Spleen (tissue), 11 donors: ENCODE measurements around the gene CNOT11. TPM values are rescaled to one million over a fixed set of nuclear protein-coding genes. Genes with fewer than 3 reads are reported as not detected.
"Not testable (repeated sequence)": the region's sequence is repeated elsewhere in the genome, so short reads cannot be mapped to it uniquely, and the experiment has no call there.

Experiments
- DNase-seq: peaks from one replicate; pipeline ENCODE4 v3.0.0-alpha.2; 2020
- H3K27ac ChIP-seq, 8 donors: fragments of 200-600 bp; sonication (generic) in 7 of 8; 1 replicate in 4 of 8; 2 replicates in 4 of 8; pipeline versions ENCODE4 v1.5.0 to v1.8.0; 2016 to 2021; ENCODE audit warnings: inconsistent platforms in 4 of 8, mild to moderate bottlenecking in 4 of 8, moderate library complexity in 1 of 8
- H3K27me3 ChIP-seq, 7 donors: fragments of 200-600 bp; sonication (generic) in 6 of 7; replicated peaks in 1 of 7; 1 replicate in 4 of 7; 2 replicates in 3 of 7; pipeline versions ENCODE4 v1.5.0 to v1.8.0; 2016 to 2021; ENCODE audit warnings: inconsistent platforms in 3 of 7, mild to moderate bottlenecking in 1 of 7
- H3K36me3 ChIP-seq, 6 donors: fragments of 200-600 bp; sonication (generic) in 5 of 6; 1 replicate in 4 of 6; 2 replicates in 2 of 6; pipeline versions ENCODE4 v1.5.0 to v1.8.0; 2016 to 2021; ENCODE audit warnings: inconsistent platforms in 2 of 6
- H3K4me1 ChIP-seq, 6 donors: fragments of 200-600 bp; sonication (generic) in 5 of 6; 1 replicate in 3 of 6; 2 replicates in 3 of 6; pipeline versions ENCODE4 v1.5.0 to v1.8.0; 2016 to 2021; ENCODE audit warnings: inconsistent platforms in 3 of 6
- H3K4me3 ChIP-seq, 8 donors: fragments of 200-600 bp; sonication (generic) in 7 of 8; 1 replicate in 4 of 8; 2 replicates in 4 of 8; pipeline versions ENCODE4 v1.5.0 to v1.8.0; 2016 to 2021; ENCODE audit warnings: inconsistent platforms in 4 of 8, mild to moderate bottlenecking in 4 of 8, moderate library complexity in 2 of 8
- H3K9me3 ChIP-seq, 8 donors: fragments of 200-600 bp; sonication (generic) in 7 of 8; 1 replicate in 4 of 8; 2 replicates in 4 of 8; pipeline versions ENCODE4 v1.5.0 to v1.8.0; 2016 to 2021; ENCODE audit warnings: inconsistent platforms in 4 of 8
- POLR2A ChIP-seq, 3 donors: fragments of 450-650 bp; IDR thresholded peaks; one replicate each; pipeline ENCODE4 v1.5.1; 2017; ENCODE audit warnings: antibody characterized with exemption in 3 of 3, mild to moderate bottlenecking in 1 of 3
- POLR2AphosphoS5 ChIP-seq, 3 donors: sonication (generic); formaldehyde crosslinking; IDR thresholded peaks; one replicate each; pipeline ENCODE4 v1.5.1; 2017; ENCODE audit warnings: antibody characterized with exemption in 3 of 3
- WGBS, 5 donors: extraction: QIAGEN DNeasy Blood & Tissue Kit in 3 of 5; methylation state at CpG; one replicate each; pipeline versions ENCODE4 v1.1.5 to v1.1.7; 2013 to 2018; 5-methylcytosine and 5-hydroxymethylcytosine counted together
- intact Hi-C: fragments of 100-400 bp; cut with DNase I; formaldehyde crosslinking; loops from one replicate; pipeline ENCODE4 v1.15.0; 2023; ENCODE audit warnings: low total_unique reads
- polyA plus RNA-seq, 3 donors: library from polyadenylated mRNA; stranded (reverse); fragments of 200-250 nt; gene quantifications; one replicate each; pipeline ENCODE4 v1.2.1, GENCODE V29; 2013
- total RNA-seq, 7 donors: library from RNA; depleted of rRNA in 3 of 7; stranded (reverse); fragments of >200 nt in 3 of 7; fragmentation: NEBNext Ultra II Directional in 4 of 7; extraction: Animal tissue kit (Norgen Biotek cat#: 25700) in 4 of 7; gene quantifications; one replicate each; pipeline versions ENCODE4 v1.1.0 to v1.2.1, GENCODE V29; 2016 to 2021
- TF ChIP-seq, protein P1 (sequence below), 11 experiments: fragments of 200-600 bp in 7 of 11; fragments of 450-650 bp in 4 of 11; sonication (generic) in 4 of 11; IDR thresholded peaks in 8 of 11; conservative IDR thresholded peaks in 3 of 11; 1 replicate in 7 of 11; 2 replicates in 4 of 11; pipeline versions ENCODE4 v1.4.0 to v1.8.0; 2016 to 2021; ENCODE audit warnings: antibody characterized with exemption in 11 of 11, inconsistent platforms in 4 of 11, mild to moderate bottlenecking in 1 of 11
- donor health status: healthy with polysubstance abuse.
- donor health status: DM: no; HTN: no; CAD: no; lungs with moderate emphysema.
- donor health status: DM: no; HTN: no; CAD: no.
- donor health status: Bipolar disorder and iron deficiency.
- donor health status: healthy.
- donor health status: DM: no; HTN: no; CAD: no.
- donor health status: DM: yes; HTN: yes; CAD: no.

CNOT11 gene
- total and polyA plus RNA-seq, 10 donors, result 17.9 to 36.4 (median 33.1) TPM

DNA sequence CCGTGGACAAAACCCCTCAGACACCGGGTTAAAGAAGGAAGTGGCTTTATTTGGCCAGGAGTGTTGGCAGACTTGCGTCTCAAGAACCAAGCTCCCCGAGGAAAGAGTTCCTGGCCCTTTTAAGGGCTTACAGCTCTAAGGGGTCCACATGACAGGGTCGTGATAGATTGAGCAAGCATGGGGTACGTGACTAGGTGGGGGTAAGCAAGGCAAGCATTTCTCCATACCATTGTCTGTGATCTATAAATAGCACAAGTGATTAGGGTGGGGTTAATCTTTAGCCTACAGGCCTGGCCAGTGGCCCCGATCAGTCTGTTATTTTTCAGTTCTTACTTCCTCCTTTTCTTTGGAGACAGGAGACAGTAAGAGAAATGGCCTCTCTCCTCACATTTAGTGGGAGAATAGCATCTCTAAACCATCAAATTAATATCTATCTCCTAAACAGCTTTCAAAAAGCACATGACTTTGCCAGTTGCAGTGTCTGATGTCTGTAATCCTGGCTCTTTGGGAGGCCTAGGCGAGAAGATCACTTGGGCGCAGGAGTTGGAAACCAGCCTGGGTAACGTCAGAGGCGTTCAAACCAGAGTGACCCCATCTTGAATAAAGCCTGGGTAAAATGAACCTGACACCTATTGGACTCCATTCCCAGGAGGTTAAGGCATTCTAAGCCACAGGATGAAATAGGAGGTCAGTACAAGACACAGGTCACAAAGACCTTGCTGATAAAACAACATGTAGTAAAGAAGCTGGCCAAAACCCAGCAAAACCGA is 18.3 kb upstream of the CNOT11 start:
- Histone ChIP-seq H3K36me3 (no peaks in the 10 kb centered on the region), H3K4me1 (no peaks in the 10 kb centered on the region), H3K27me3 (no peaks in the 10 kb centered on the region), H3K4me3 (no peak overlapping the region), H3K27ac (no peak overlapping the region), H3K9me3 (peaks cover 0 to 13% (median 5%) of the 10 kb centered on the region in 8 donors)
- WGBS, 5 donors, result 58 to 78% (median 63%) methylated on average over 12 of the region's 12 CpGs
- DNase-seq, result no peak
- TF ChIP-seq POLR2AphosphoS5 (IDR thresholded peaks at IDR 0.05) (no peak), POLR2A (IDR thresholded peaks at IDR 0.05) (no peak)
- TF ChIP-seq, protein P1, sequence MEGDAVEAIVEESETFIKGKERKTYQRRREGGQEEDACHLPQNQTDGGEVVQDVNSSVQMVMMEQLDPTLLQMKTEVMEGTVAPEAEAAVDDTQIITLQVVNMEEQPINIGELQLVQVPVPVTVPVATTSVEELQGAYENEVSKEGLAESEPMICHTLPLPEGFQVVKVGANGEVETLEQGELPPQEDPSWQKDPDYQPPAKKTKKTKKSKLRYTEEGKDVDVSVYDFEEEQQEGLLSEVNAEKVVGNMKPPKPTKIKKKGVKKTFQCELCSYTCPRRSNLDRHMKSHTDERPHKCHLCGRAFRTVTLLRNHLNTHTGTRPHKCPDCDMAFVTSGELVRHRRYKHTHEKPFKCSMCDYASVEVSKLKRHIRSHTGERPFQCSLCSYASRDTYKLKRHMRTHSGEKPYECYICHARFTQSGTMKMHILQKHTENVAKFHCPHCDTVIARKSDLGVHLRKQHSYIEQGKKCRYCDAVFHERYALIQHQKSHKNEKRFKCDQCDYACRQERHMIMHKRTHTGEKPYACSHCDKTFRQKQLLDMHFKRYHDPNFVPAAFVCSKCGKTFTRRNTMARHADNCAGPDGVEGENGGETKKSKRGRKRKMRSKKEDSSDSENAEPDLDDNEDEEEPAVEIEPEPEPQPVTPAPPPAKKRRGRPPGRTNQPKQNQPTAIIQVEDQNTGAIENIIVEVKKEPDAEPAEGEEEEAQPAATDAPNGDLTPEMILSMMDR (IDR thresholded peaks at IDR 0.05 in 8 of 11, conservative IDR thresholded peaks at IDR 0.05 in 3 of 11), result no peak
- intact Hi-C loops, result no loop called here

DNA sequence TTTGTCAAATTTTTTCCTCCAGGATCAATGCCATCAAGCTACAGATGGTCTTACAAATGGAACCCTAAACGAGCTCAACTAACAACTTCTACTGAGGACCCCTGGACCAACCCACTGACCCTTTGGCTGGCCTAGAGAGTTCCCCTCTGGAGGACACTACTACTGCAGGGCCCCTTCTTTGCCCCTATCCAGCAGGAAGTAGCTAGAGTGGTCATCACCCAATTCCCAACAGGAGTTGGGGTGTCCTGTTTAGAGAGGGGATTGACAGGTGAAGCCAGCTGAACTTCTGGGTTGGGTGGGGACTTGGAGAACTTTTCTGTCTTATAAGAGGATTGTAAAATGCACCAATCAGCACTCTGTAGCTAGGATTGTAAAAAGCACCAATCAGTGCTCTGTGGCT is 16.7 kb upstream of the CNOT11 start:
- H3K4me1 ChIP-seq, H3K4me3 ChIP-seq, DNase-seq, intact Hi-C loops, H3K36me3 ChIP-seq, H3K27me3 ChIP-seq, H3K27ac ChIP-seq: not testable (repeated sequence)
- peaks cover 0 to 13% (median 4%) of the 10 kb centered on the region in 8 donors for H3K9me3 ChIP-seq
- 88 to 100% (median 89%) methylated on average over 1 of the region's 1 CpG for WGBS, 5 donors

DNA sequence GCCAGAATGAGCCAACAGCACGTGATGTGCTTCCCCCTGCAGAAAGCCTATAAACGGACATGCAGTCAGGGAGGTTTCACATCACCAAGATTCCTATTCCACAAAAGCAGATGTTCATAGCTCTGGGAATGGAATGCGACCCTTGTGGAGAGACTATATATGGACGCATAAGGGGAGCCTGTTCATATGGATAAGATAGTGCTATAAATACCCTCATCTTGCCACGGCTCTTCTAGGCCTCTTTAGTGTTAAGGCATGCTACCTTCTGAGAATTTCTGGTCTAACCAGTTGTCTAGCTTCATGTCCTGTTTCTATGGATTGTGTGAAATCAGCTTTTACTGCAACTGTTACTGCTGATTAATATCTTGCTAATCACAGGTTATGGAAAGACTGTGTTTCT is 14.7 kb upstream of the CNOT11 start:
- H3K27me3 ChIP-seq, H3K4me1 ChIP-seq, H3K36me3 ChIP-seq, H3K4me3 ChIP-seq, H3K27ac ChIP-seq, intact Hi-C loops, DNase-seq: not testable (repeated sequence)
- peaks cover 0 to 13% (median 4%) of the 10 kb centered on the region in 8 donors for H3K9me3 ChIP-seq
- WGBS, 5 donors, result 83 to 87% (median 87%) methylated on average over 5 of the region's 5 CpGs

DNA sequence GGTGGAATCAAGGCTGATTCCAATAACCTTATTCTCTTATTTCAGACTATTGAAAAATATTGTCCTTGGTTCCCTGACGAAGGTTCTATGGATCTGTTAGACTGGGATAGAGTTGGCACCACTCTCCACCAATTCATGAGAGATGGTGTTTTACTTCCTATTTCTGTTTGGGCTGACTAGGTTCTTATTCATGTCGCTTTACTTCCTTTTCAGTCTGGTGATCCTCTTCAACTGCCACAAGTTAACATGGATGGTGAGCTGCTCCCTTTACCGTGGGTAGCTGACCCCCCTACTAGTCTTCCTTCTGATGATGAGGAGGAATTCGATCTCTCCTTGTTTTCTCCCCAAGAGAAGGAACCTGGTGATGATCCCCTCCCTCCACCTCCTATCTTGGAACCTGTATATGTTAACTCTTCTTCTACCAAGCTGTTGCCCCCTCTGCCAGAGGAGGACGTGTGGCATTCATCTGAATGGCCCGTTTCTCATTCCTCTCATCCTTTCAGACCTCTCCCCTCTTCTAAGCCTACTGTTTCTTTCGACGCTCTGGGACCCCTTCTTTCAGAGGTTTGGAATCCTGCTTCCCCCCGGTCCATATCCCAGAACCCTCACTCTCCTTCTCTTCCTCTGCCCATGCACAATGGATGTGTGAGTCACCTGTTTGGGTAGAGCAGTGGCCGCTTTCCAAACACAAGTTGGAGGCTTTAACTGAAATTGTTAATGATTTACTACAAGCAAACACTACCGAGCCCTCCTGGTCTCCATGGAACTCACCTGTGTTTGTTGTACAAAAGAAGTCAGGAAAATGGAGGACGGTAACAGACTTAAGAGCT is 13.5 kb upstream of the CNOT11 start:
- Histone ChIP-seq H3K9me3 (peaks cover 0 to 13% (median 4%) of the 10 kb centered on the region in 8 donors), H3K4me3 (no peak overlapping the region), H3K36me3 (no peaks in the 10 kb centered on the region), H3K27me3 (no peaks in the 10 kb centered on the region), H3K27ac (no peak overlapping the region), H3K4me1 (no peaks in the 10 kb centered on the region)
- no peak for DNase-seq
- TF ChIP-seq, protein P1 (IDR thresholded peaks at IDR 0.05 in 8 of 11, conservative IDR thresholded peaks at IDR 0.05 in 3 of 11), result no peak
- TF ChIP-seq POLR2AphosphoS5 (IDR thresholded peaks at IDR 0.05) (no peak), POLR2A (IDR thresholded peaks at IDR 0.05) (no peak)
- intact Hi-C loops, result no loop called here
- WGBS, 5 donors, result 79 to 84% (median 81%) methylated on average over 12 of the region's 12 CpGs

DNA sequence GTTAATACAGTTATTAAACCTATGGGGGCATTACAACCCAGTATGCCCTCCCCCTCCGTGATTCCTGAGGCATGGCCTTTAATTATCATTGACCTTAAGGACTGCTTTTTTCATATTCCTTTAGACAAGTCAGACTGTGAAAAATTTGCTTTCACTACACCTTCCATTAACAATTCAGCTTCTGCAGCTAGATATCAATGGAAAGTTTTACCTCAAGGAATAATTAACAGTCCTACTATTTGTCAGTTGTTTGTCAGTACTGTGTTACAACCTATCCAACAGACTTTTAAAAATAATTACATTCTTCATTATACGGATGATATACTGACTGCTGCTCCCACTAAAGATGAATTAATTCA is 12.9 kb upstream of the CNOT11 start:
- H3K36me3 ChIP-seq, DNase-seq, H3K27me3 ChIP-seq, intact Hi-C loops, H3K4me3 ChIP-seq, H3K4me1 ChIP-seq, H3K27ac ChIP-seq: not testable (repeated sequence)
- WGBS, 5 donors, result 87 to 94% (median 91%) methylated on average over 2 of the region's 2 CpGs
- peaks cover 0 to 13% (median 4%) of the 10 kb centered on the region in 8 donors for H3K9me3 ChIP-seq
